ENCODE data around the gene TM4SF20.

TM4SF20 gene

GRCh38 chr2:227320305-227321094 lies 58.6 kb downstream of the TM4SF20 start:
- DNase-seq (ENCODE audit: low read depth): no peak

DNA sequence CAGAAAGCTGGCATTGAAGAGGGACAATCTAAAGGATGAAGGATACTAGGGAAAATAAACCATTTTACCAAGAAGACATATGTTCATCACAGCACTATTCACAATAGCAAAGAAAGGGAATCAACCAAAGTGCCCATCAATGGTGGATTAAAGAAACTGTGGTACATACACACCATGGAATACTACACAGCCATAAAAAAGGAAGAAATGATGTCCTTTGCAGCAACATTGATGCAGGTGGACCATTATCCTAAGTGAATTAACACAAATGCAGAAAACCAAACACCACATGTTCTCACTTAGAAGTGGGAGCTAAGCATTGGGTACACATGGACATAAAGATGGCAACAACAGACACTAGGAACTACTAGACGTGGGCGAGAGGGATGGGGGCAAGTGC lies 61.3 kb downstream of the TM4SF20 start:
- no peak for DNase-seq (ENCODE audit: low read depth)

DNA sequence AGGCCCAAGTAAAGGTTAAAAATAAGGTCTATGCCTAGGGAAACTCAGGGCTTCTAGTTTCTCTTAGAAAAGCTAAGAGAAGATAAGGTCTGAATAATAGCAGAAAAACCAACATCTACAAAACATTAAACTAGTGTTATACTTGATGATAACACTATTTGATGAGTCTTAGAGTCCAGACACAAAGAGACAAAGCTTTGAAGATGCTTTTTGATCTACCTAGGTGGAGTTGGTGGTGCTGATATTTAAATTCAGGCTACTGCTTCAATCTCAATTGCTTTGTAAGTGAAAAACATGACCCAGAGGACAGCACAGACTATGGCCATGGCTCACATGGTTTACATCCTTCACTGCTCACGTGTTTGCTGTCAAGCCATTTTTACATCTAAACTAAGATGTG lies 65.8 kb downstream of the TM4SF20 start:
- DNase-seq (ENCODE audit: low read depth): no peak

DNA sequence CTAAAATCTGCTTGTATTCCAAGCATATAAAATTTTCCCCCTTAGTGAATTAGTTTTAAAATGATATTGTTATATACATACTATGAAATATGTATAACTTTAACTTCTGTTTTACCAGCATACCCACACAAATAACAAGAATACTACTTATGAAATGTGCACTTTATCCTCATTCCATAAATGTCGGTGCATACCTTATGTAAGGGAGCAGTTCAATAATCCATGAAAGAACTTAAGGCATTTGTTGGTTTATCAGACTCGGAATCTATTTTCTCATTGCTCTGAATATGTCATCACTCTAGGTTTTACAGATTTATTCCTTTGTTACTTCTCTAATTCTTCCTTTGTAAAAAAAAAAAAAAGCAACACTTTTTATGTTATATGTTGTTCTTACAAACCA lies 66.5 kb downstream of the TM4SF20 start:
- no peak for DNase-seq (ENCODE audit: low read depth)

All from stimulated activated CD8-positive, alpha-beta memory T cell treated with anti-CD3 and anti-CD28 coated beads, Interleukin-15, amount 100 ng/mL, for 24 hours (primary cell).